HG02943 (cell line): ENCODE data around the gene SMU1.
"Not testable (repeated sequence)": the region's sequence is repeated elsewhere in the genome, so short reads cannot be mapped to it uniquely, and the experiment has no call there.

Experiments
- ATAC-seq: cut with Tn5 transposase; IDR thresholded peaks from one replicate; pipeline ENCODE4 v1.9.1; 2021; ENCODE audit warnings: mild to moderate bottlenecking, low read depth, moderate library complexity; ENCODE audit not compliant: unreplicated experiment

The SMU1 gene

DNA sequence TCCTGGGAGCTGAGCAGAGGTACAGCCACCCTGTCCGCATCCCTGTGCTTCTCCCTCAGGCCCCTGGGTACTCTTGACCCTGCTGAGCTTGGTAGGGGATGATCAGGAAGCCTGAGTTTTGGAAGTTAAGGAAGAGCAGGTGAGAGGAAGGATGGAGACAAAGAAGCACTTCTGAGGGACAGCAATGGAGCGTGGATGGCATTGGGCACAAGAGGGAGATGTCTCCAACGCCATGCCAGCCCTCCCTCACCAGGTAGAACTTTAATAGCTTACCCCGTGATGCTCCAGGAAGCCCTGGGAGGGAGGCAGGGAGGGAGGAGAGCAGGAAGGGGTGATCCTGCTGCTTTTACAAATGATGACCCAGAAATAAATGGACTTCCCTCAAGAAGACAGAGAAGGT lies 29.9 kb upstream of the SMU1 start:
- ATAC-seq = no peak

DNA sequence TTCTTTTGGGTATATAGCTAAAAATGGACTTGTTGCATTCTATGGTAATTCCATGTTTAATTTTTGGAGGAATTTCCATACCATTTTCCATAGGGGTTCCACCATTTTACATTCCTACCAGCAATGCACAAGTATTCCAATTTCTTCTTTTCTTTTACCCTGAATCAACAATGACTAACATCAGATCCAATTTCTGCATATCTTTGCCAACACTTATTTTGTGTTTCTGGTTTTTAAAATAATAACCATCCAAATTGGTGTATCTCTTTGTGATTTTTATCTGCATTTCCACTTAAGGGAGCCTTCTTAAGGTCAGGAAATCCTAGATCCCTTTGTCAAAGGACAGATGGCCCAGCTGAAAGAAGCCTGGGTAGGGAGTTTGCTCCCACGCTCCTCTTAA lies 29.5 kb upstream of the SMU1 start:
- ATAC-seq = no peak

DNA sequence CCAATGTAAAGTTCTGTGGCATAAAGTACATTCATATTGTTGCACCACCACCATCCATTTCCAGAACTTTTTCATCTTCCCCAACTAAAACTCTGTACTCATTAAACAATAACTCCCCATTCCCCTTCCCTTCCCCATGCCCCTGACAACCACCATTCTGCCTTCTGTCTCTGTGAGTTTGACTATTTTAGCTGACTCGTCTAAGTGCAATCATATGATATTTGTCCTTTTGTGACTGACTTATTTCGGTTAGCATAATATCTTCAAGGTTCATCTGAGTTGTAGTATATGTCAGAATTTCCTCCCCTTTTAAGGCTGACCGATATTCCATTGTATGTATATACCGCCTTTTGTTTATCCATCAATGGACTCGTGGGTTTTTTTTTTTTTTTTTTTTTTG lies 29.0 kb upstream of the SMU1 start:
- ATAC-seq = no peak

- no peak for ATAC-seq
Observed at GRCh38 chr9:33104401-33104800, 27.9 kb upstream of the SMU1 start.

- ATAC-seq = no peak
Observed at GRCh38 chr9:33103501-33104281, 27.2 kb upstream of the SMU1 start.

DNA sequence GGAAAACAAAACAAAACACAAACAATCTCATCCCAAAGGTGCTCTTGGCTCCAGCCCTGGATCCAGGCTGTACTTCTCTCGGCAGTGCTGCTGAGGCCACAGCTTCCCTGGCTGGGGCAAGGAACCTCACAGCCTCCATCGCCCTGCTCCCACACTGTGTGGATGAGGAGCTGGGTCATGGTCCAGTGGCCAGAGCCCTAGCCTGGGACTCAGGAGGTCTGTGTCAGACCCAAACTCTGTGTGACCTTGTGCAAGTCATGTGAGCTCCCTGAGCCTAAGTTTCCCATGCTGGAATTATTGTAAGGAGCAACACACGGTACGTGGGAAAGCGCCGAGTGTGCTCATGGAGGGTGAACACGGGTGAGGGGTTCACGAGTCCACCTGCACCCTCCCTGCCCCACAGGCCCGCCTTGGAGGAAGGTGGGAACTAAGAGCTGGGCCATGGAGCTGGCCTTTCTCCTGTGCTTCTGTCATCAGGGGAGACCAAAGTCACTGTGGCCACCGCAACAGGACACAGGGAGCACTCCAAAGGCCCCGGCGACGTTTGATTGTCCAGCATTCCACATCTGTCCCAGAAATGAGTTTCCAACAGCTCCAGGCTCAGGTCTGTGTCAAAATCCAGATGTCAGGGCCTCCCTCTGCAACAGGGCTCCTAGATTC lies 26.2 kb upstream of the SMU1 start:
- no peak for ATAC-seq

DNA sequence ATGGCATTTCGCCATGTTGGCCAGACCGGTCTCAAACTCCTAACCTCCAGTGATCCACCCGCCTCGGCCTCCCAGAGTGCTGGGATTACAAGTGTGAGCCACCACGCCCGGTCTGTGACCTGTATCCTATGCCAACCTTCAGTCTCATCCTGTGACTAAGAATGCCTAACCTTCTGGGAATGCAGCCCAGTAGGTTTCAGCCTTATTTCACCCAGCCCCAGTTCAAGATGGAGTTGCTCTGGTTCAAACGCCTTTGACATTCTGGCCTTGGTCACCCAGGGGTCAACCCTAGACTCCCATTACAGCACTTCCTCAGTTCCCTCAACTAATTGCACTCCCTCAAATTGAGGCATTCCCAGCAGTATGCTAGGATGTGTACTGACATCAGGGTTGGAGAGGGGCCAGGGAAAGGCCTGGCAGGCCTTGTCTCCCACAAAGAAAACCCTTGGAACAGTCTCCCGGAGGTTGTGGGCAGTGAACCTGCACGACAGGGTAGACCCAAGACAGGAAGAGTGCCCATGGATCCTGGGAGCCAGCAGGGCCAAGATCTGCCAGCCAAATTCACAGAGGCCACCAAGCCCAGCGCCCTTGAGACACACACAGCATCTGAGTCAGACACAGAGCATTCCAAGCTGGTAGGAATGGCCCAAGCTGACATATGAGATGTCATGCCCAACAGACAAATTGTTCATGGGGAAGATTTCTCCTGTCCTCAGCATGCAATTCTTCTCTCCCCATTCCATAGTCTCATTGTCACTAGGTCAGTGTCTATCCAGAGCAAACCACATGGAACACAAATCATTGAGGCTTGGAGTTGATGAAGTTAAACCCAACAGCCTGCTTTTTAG lies 24.9 kb upstream of the SMU1 start:
- ATAC-seq = no peak

DNA sequence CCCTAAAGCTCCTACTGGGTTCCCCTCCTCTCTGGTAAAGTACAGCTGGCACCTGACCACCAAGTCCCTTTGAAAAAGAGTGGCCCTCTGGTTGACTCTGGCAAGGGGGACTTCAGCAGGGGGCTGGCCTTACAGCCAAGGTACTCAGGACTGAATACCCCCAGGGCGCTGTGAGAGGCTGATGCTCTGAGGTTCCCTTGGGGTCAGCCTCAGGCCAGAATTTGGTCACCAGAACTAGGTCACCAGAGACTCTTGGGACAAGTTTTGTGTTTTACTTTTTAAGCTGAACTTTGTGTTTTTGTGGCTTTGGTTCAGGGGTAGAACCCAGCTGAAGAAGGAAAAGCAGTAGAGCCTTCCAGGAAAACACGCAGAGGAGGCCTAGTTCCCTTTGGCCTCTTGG lies 23.3 kb upstream of the SMU1 start:
- no peak for ATAC-seq

- ATAC-seq = no peak
Observed at GRCh38 chr9:33097192-33097591, 20.7 kb upstream of the SMU1 start.

DNA sequence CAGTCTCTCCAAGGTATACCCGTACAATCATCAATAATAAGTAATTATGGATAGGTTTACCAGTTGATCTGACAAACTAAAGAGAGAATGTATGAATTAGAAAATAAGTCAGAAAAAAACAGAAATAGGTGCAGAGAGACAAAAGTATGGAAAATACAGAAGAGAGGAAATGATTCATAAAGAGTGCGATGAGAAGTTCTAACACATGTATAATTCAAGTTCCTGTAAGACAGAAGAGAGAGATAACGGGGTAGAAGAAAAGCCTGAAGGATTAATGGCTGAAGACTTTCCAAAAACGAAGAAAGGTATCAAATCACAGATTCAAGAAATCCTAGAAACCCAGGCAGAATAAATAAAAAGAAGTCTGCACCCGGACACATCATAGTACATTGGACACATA lies 16.2 kb upstream of the SMU1 start:
- no peak for ATAC-seq

GRCh38 chr9:33085672-33086071 lies 9.2 kb upstream of the SMU1 start:
- ATAC-seq = not testable (repeated sequence)

GRCh38 chr9:33082538-33083326 lies 6.3 kb upstream of the SMU1 start:
- no peak for ATAC-seq

DNA sequence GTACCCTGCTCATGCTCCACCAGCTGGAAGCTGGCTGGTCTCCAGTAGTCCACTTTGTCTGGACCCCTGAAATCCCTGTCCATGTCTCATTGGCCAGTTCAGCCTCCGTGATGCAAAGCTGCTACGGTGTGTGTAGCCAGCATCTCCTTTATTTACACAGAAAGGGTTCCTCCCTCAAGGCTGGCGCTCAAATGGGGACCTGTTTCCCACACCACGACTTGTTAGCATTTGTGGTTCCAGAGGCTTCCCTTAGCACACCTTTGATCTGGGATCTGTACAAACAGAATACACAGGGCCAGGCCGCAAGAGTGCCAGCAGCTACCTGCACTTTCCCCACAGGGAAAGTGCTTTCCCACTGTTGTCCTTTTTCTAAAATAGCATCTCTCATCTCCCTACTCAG lies 5.7 kb upstream of the SMU1 start:
- ATAC-seq = no peak

DNA sequence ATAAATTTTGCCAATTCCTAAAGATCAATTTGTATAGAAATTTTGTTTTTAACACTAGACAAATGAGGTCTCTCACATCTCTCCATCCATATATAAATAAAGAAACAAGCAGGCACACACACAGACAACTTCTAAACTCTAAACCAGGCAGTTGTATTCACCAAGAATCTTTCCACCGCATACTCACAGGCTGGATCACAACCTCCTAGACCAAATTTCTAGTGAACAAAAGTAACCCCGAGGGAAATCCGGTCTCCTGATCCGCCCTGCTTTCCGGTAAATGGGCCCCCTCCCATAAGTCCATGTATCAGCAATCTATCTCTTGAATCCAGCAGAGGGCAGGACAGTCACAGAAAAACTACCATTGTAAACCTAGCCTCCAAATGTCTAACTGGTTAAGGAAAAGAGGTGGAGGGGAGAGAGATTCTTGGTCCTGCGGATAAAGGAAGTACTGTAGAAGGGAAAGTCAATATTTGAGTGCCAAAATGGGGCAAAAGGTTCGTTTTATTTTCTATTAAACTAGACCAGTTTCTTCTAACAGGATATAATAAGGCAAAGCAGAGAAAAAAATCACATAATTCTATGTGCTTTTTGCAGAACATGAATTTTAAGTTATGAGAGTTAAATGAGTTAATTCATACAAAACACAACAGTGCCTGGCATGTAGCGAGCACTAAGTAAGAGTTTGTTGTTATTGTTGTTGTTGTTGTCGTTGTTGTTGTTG lies 4.8 kb upstream of the SMU1 start:
- ATAC-seq = no peak

DNA sequence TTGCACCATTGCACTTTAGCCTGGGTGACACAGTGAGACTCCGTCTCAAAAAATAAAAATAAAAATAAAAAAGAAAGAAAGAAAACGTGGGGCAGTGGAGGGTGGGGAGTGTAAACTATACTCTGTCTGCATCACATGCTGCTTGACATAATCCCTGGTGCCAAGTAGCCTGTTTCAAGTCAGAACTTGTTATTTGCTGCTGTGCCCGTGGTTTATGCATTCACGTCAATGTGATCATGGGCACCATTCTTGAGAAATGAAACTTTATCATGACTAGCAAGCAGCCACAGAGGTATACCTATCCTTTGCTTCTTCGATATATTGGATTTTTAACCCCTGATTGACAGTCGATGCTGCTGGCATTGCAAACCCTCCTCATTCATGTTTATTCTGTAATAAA lies 4.1 kb upstream of the SMU1 start:
- ATAC-seq = no peak

GRCh38 chr9:33068991-33069390 lies 7.5 kb downstream of the SMU1 start:
- no peak for ATAC-seq

DNA sequence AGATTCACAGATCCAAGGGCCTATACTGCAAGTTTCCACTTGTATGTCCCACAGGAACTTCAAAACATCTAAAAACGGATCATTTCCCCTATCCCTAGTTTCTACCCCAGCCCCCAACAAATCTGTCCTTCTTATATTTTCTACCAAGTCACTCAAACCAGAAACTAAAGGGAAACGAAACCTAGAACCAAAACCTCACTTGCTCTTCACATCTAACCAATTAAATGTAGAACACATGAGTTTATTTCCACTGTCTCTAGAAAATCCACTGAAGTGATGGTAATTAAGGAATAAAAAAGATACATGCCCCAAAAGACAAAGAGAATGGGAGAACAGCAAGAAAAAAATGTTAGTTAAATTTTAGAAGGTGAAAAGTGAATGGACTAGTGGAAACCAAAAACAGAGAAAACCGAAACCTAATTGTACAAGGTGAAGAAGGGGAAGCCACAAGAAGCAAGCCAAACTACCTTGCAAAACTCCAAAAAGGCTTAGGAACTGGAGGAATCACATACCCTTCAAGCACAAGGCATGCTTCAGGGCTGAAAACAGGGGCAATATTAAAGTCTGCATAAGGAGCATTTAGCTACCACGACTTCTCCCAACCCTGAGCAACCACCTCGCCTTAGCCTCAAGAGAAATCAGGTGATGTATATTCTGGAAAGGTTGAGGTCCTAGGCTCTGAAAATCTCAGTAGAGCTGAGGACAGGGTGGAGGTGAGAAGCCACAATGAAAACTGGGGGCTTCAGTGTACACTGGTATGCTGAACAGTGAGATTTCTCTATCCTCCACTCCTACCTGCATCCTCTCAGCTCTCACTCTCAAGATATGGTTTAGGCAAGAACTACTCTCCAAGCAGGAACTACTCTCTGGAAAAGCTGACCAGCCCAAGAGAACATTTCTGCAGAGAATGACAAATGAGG lies 11.1 kb downstream of the SMU1 start:
- ATAC-seq = peak; percentile 68

DNA sequence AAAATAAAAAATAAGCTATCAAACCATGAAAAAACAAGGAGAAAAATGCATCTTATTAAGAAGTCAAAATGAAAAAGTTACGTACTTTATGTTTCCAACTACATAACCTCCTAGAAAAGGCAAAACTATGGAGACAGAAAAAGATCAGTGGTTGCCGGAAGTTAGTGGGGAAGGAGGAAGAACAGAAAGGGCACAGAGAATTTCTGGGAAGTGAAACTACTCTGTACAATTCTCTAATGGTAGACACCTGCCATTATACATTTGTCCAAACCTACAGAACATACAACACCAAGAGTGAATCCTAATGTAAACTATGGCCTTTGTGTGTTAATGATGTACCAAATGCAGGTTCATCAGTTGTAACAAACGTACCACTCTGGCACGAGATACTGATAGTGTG lies 25.3 kb downstream of the SMU1 start:
- no peak for ATAC-seq
